GM21528 (cell line): ENCODE data around the gene GSTM3.
"Not testable (repeated sequence)": the region's sequence is repeated elsewhere in the genome, so short reads cannot be mapped to it uniquely, and the experiment has no call there.

Experiments
- ATAC-seq: cut with Tn5 transposase; IDR thresholded peaks from one replicate; pipeline ENCODE4 v1.9.1; 2021; ENCODE audit warnings: mild to moderate bottlenecking, moderate library complexity; ENCODE audit not compliant: unreplicated experiment, low FRiP score

Gene GSTM3

DNA sequence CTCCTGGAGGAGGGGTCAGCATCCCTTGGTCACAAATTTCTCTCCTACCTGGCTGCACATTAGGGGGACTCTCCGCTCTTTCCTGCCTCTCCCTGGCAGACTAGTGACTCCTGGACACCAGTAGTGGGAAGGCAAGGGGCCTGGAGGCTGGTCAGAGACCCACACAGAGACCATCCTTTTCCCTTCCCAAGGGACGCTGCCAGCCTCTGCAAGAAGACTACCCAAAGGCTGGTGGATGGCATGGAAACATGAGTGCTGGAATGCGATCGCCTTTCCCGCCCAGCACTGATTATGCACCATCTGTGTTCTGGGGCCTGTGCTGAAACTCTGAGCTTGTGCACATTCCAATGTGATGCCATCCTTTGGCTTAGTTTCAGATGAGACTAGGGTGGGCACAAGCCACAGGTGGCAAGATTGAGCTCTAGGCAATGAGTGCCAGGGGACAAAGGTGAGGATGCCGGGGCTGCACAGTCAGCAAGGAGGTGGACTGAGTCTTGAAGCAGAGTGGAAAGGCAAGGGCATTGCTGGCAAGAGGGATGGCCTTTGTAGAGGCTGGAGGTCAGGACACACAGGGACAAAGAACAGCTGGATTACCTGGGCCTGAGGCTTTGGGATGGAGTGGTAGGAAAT, 35.5 kb upstream of the GSTM3 start:
- no peak for ATAC-seq

DNA sequence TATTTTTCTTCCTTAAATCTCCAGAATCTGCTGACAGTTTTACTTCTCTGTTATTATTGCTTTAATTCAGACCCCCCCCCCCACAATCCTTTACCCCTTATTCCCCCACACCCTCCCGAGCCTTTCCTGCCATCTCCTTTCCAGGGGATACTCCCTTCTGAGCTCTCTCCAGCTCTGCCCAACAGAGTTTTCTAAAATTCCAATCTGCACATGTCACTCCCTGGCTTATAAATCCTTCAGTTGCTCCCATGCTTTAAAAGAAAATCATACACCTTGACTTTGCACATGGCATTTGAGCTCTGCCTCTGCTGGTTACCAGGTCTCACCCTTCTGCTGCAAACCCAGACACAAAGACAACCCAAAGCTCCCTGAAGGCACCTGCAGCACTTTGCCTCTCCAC, 34.6 kb upstream of the GSTM3 start:
- no peak for ATAC-seq

DNA sequence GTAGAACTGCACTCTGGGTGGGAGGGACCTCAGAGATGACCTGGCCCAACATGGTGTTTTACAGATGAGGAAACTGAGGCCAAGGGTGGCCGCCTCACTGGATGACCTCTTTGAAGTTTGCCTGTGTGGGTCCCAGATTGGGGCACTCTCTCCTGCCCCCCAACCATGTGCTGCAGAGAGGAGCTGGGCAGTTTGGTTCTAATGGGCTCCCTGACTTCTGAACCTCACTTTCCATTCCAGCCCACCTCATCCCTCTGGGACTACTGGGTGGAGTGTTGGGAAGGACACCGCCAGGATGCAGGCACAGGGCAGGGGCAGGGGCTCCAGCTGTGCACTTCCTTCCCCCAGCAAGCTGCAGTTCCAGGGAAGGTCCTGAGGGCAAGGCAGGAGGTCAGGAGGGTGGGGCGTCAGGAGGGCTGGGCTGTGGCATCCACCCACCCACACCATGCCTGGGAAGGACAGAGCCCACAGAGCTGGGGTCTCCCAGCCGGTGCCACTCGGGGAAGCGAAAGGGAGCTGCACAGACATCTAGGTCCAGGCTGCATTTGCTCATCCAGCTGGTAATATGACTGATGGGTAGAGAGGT, 33.2 kb upstream of the GSTM3 start:
- no peak for ATAC-seq

GRCh38 chr1:109773203-109773899, 32.5 kb upstream of the GSTM3 start:
- no peak for ATAC-seq

DNA sequence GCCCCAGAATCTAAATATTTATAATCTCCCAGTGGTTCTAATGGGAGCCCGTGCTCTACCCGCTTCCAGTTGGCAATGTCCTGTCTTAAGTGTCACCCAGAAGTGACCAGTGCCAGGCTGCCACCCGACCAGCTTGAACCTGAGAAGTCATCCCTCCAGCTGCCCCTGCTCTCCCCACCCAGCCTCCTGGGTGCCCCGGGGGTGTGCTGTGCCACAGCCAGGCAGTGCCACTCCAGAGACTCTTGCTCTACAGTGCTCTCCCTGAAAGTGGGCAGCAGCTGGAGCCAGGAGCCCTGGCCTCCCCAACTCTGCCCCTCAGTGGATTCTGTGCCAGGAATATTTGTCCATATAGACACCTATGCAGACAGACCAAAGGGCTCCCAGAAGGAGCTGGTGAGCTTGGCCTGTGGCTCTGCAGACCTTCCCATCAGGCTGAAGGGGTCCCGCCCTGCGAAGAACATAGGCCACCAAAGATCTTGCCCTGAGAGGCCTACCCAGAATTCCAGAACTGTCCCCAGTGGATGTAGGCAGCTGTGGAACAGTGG, 31.9 kb upstream of the GSTM3 start:
- no peak for ATAC-seq

- ATAC-seq, result no peak
These were observed 31.1 kb upstream of the GSTM3 start for GRCh38 chr1:109771712-109772657.

- ATAC-seq, result no peak
These were observed 29.7 kb upstream of the GSTM3 start for GRCh38 chr1:109770331-109771095.

DNA sequence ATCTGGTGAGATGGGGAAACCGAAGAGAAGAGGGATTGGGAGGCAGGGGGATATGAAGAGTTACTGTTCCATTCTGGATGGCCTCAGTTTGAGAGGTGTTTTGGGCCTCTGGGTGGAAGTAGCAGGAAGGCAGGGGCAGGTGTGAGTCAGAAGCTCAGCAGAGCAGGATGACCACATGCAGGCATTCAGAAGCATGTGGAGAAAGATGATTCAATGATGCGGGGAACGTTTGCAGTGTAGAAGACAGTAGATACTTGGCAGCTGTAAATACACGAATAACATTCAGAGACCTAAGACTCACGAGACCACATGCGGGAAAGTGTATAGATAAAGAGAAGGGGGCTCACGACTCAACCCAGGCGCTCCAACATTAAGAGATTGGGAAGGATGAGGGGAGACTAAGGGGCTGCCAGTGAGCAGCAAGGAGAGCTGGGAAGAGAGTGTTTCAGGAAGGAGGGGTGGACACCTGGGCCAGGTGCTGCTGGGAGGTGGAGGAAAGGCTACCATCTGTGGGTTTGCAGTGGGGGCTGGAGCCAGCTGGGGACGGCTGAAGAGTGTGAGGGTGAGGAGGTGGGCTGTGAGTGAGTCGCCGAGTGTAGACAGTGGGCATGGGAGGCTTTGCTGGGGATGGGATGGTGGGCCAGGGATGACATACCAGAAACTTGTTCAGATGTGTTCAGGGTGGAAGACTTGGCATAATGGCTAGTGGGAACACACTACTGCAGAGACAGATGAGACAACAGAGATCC, 28.7 kb upstream of the GSTM3 start:
- ATAC-seq, result no peak

GRCh38 chr1:109768820-109769219, 28.0 kb upstream of the GSTM3 start:
- ATAC-seq, result no peak

GRCh38 chr1:109768335-109768650, 27.5 kb upstream of the GSTM3 start:
- ATAC-seq, result no peak

DNA sequence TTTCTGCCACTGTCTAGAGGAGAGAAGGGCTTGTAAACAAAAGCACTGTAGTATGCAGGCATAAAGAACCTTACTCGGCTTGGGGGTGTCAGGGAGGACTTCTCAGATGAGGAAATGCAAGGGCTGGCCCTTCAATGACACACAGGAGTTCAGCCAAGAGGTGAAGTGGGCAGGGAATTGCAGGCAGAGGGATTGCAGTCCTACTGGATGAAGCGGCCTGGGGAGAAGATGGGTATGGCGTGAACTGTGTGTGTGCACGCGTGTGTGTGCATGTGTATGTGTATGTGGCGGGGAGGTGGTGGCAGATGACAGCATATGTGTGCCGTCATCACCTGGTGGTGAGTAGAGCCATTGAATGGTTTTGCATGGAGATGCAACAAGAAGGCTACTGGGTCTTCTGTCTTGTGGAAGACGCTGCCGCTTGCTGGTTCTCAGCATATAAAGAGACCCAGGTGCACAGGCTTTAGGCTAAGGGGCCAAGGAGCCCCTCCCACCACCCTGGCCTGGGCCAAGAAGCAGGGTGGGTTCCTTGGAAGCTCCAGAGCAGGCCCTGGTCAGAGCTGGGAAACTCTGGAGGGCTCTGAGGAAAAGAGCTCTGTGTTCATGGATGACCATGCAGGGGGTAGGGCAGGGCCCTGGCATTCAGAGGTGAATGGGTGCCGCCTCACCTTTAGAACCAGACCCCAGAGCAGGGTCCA, 26.9 kb upstream of the GSTM3 start:
- no peak for ATAC-seq

DNA sequence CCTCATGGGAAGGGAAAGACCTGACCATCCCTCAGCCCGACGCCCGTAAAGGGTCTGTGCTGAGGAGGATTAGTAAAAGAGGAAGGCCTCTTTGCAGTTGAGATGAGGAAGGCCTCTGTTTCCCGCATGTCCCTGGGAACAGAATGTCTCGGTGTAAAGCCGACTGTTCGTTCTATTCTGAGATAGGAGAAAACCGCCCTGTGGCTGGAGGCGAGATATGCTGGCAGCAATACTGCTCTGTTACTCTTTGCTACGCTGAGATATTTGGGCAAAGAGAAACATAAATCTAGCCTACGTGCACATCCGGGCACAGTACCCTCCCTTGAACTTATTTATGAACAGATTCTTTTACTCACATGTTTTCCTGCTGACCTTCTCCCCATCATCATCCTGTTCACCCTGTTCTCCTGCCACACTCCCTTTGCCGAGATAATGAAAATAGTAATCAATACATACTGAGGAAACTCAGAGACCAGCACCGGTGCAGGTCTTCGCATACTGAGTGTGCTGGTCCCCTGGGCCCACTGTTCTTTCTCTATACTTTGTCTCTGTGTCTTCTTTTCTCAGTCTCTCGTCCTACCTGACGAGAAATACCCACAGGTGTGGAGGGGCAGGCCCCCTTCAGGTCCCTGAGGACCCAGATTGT, 26.3 kb upstream of the GSTM3 start:
- not testable (repeated sequence) for ATAC-seq

GRCh38 chr1:109765896-109766615, 25.2 kb upstream of the GSTM3 start:
- ATAC-seq, result no peak

GRCh38 chr1:109765483-109765815, 24.6 kb upstream of the GSTM3 start:
- no peak for ATAC-seq

DNA sequence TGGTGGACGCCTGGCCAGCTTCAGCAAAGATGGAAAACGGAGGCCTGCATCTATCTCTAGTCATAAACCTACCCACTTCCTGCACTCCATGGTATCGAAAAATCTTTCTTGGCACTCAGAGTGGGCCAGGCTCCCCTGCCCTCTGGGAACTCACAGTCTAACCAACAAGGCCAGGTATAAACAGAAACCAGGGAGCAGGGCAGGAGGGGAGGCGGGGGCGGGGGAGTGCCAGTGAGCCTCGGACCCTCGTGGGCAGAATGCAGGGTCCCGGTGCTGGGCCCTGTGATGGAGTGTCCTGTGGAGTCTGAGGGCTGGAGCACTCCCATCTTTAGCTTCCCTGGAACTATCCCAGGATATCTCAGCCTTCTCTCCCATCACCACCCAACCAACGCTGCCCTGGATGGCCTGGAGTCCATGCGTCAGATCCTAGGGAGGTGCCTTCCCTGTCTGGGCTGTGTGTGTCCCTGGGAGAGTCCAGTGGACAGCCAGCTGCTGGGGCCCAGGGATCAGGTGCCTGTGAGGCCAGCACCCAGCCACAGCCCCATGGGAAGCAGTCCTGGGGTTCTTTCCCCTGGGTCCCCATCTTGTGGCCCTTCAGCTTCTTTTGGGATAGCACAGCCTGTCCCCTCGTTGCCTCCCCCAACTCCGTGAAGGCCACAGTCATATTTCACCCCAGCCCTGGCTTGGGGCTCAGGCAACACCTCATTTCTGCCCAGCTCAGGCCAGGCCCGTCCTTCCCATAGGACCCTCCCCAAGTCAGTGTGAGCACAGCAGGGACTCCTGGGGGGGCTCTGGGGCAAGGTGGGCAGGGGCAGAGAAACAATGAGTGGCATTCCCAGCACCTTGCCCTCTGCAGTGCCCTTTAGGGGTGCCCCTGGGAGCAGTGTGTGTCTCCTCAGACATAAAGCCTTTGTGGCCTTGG, 24.0 kb upstream of the GSTM3 start:
- no peak for ATAC-seq

- no peak for ATAC-seq
These were observed 23.0 kb upstream of the GSTM3 start, which contains the start of gene EPS8L3 for GRCh38 chr1:109763646-109764415. Gene EPS8L3, minus strand, starts transcription at chr1:109763923. Its CDS starts 2,174 bp downstream, at chr1:109761749.
